T-cell (primary cell): ENCODE data around the gene HEMK1. TPM values are rescaled to one million over a fixed set of nuclear protein-coding genes. Genes with fewer than 3 reads are reported as not detected.
A peak's percentile ranks its signal among the peaks of the same experiment; 100 is the strongest.

ENCODE experiments used
- ATAC-seq, 4 experiments: fragments of 200-7000 bp in 3 of 4; fragments of 150-1000 bp in 1 of 4; cut with Tn5 transposase; replicated peaks in 1 of 4; 1 replicate in 3 of 4; 2 replicates in 1 of 4; pipeline ENCODE4 v1.10.0; 2021; ENCODE audit warnings: moderate library complexity in 3 of 4, mild to moderate bottlenecking in 2 of 4, moderate number of reproducible peaks in 1 of 4
- CTCF ChIA-PET, 2 donors: fragments of 300-600 bp; sonication (Branson Sonifier 250); formaldehyde crosslinking; loops; one replicate each; lab custom pipeline; 2022; ENCODE audit warnings: antibody characterized with exemption in 2 of 2; lab: Charles Lee
- POLR2A ChIA-PET, 2 donors: fragments of 300-600 bp; sonication (Branson Sonifier 250); formaldehyde crosslinking; loops; one replicate each; lab custom pipeline; 2022; ENCODE audit warnings: antibody characterized with exemption in 2 of 2; lab: Charles Lee
- DNase-seq, 35 experiments: peaks; one replicate each; pipeline versions ENCODE4 v3.0.0 to v3.0.0-alpha.2; 2013 to 2023
- H3K27ac ChIP-seq: one replicate; pipeline ENCODE4 v1.5.1; 2013; ENCODE audit warnings: low read length
- H3K27me3 ChIP-seq, 2 experiments: replicated peaks in 1 of 2; 1 replicate in 1 of 2; 2 replicates in 1 of 2; pipeline versions ENCODE4 v1.6.1 to v1.7.0; 2013; ENCODE audit warnings: low read length in 1 of 2, mixed read lengths in 1 of 2; ENCODE audit not compliant: control insufficient read depth in 2 of 2, insufficient read depth in 2 of 2; ENCODE audit errors: extremely low read depth in 1 of 2
- H3K36me3 ChIP-seq, 2 donors: 1 replicate in 1 of 2; 2 replicates in 1 of 2; pipeline versions ENCODE4 v1.6.1 to v1.7.0; 2013; ENCODE audit warnings: low read length in 1 of 2; ENCODE audit not compliant: control insufficient read depth in 2 of 2, insufficient read depth in 1 of 2; ENCODE audit errors: extremely low read depth in 1 of 2
- H3K4me1 ChIP-seq, 2 experiments: 1 replicate in 1 of 2; 2 replicates in 1 of 2; pipeline versions ENCODE4 v1.6.1 to v1.7.0; 2013; ENCODE audit warnings: low read length in 2 of 2, mixed read lengths in 1 of 2; ENCODE audit not compliant: insufficient read depth in 2 of 2, control insufficient read depth in 1 of 2; ENCODE audit errors: extremely low read depth in 1 of 2
- H3K4me3 ChIP-seq, 2 donors: 1 replicate in 1 of 2; 2 replicates in 1 of 2; pipeline versions ENCODE4 v1.5.1 to v1.7.0; 2013; ENCODE audit warnings: mild to moderate bottlenecking in 2 of 2, low read length in 1 of 2, moderate library complexity in 1 of 2; ENCODE audit not compliant: control insufficient read depth in 1 of 2; ENCODE audit errors: extremely low read depth in 1 of 2
- H3K9me3 ChIP-seq: 2 replicates; pipeline ENCODE4 v1.7.0; 2013
- H3K27ac Mint-ChIP-seq, 2 donors: one replicate each; pipeline ENCODE4 v1.8.0; 2020 to 2021; ENCODE audit warnings: mild to moderate bottlenecking in 2 of 2, mixed read lengths in 2 of 2
- H3K27me3 Mint-ChIP-seq, 2 donors: one replicate each; pipeline ENCODE4 v1.8.0; 2021 to 2022; ENCODE audit warnings: mixed read lengths in 2 of 2
- H3K36me3 Mint-ChIP-seq: one replicate; pipeline ENCODE4 v1.8.0; 2021; ENCODE audit warnings: mixed read lengths
- H3K4me1 Mint-ChIP-seq, 3 donors: one replicate each; pipeline ENCODE4 v1.8.0; 2020 to 2022; ENCODE audit warnings: mixed read lengths in 3 of 3, mild to moderate bottlenecking in 1 of 3
- H3K4me3 Mint-ChIP-seq, 3 donors: one replicate each; pipeline ENCODE4 v1.8.0; 2020 to 2022; ENCODE audit warnings: mild to moderate bottlenecking in 3 of 3, mixed read lengths in 3 of 3, moderate library complexity in 3 of 3
- H3K9me3 Mint-ChIP-seq, 3 donors: one replicate each; pipeline ENCODE4 v1.8.0; 2020 to 2022; ENCODE audit warnings: mixed read lengths in 3 of 3
- WGBS: methylation state at CpG from one replicate; pipeline ENCODE4 v1.1.5; 2013; ENCODE audit warnings: missing lambda C conversion rate; ENCODE audit not compliant: insufficient coverage; 5-methylcytosine and 5-hydroxymethylcytosine counted together
- total RNA-seq, 35 experiments: library from RNA in 6 of 35; stranded (reverse) in 6 of 35; fragments of 120-200 nt in 1 of 35; gene quantifications; one replicate each; pipeline versions ENCODE4 v1.2.1 to v1.2.4 and lab custom pipeline; 2013 to 2026

Gene HEMK1
- total RNA-seq, 5 donors from 2014 or later (not counting 1 experiment from before 2014, with no cell fraction given) = 35.5 to 66.6 (median 42.0) TPM

GRCh38 chr3:50610992-50611463, 41.7 kb downstream of the HEMK1 start:
- H3K27me3 Mint-ChIP-seq = no peaks in the 10 kb centered on the region
- ChIA-PET POLR2A (interaction anchor here in 1 of 2 donors (0.6 to 1.2 kb wide), 4 partner anchors 41 to 797 kb away, joined by 3 read pairs; partner anchors contain the start of gene HEMK1), CTCF (interaction anchor here (0.8 to 7.8 kb wide), 15 partner anchors 13 to 273 kb away, joined by 3 to 139 read pairs (median 7); partner anchors contain the start of genes C3orf18 (in 2 of the 2), HEMK1 (in 2 of the 2), CYB561D2 (in 1 of the 2) and NPRL2 (in 1 of the 2))
- no peak for DNase-seq
- H3K4me3 Mint-ChIP-seq = peak overlapping the region; percentile 80 to 96 (median 93)
- H3K36me3 Mint-ChIP-seq = peaks cover 51% of the 10 kb centered on the region
- ATAC-seq = no peak
- Histone ChIP-seq H3K4me3 (peak overlapping the region; percentile 82 to 93), H3K27ac (peak overlapping the region; percentile 58), H3K4me1 (peaks cover 46 to 90% of the 10 kb centered on the region in 2 experiments), H3K9me3 (no peaks in the 10 kb centered on the region), H3K36me3 (peaks cover 3 to 45% of the 10 kb centered on the region in 2 donors), H3K27me3 (no peaks in the 10 kb centered on the region)
- WGBS = 2% methylated on average over 4 of the region's 10 CpGs
- H3K4me1 Mint-ChIP-seq = peaks cover 73 to 79% (median 76%) of the 10 kb centered on the region in 3 donors
- H3K9me3 Mint-ChIP-seq = no peaks in the 10 kb centered on the region
- peak overlapping the region; percentile 99 to 100 for H3K27ac Mint-ChIP-seq

- peak within 1 kb of the TSS; percentile 82 to 93 for H3K4me3 ChIP-seq
- DNase-seq (peak; percentile 76 to 93 (median 86)), ATAC-seq (peak; percentile 67 to 75 (median 70))
- peak within 1 kb of the TSS; percentile 65 for H3K27ac ChIP-seq
- no peaks in the 10 kb centered on the region for H3K27me3 ChIP-seq
- H3K4me3 Mint-ChIP-seq = peak within 1 kb of the TSS; percentile 80 to 96 (median 93)
- H3K4me1 ChIP-seq = peaks cover 45 to 90% of the 10 kb centered on the region in 2 experiments
- peaks cover 72 to 79% (median 76%) of the 10 kb centered on the region in 3 donors for H3K4me1 Mint-ChIP-seq
- ChIA-PET POLR2A (interaction anchor here in 1 of 2 donors (0.6 to 1.2 kb wide), 3 partner anchors 41 to 796 kb away, joined by 3 read pairs; no protein-coding TSS in a partner anchor), CTCF (interaction anchor here (0.5 to 7.8 kb wide), 19 partner anchors 10 to 1829 kb away, joined by 3 to 139 read pairs (median 4); partner anchors contain the start of genes C3orf18 (in 2 of the 2), HEMK1 (in 2 of the 2), CYB561D2 (in 1 of the 2) and MANF (in 1 of the 2))
- WGBS = under 1% methylated on average over 72 of the region's 75 CpGs
- peaks cover 46% of the 10 kb centered on the region for H3K36me3 Mint-ChIP-seq
- H3K36me3 ChIP-seq = peaks cover 3 to 39% of the 10 kb centered on the region in 2 donors
- H3K9me3 Mint-ChIP-seq = no peaks in the 10 kb centered on the region
- no peaks in the 10 kb centered on the region for H3K27me3 Mint-ChIP-seq
- H3K27ac Mint-ChIP-seq = peak within 1 kb of the TSS; percentile 99 to 100
- H3K9me3 ChIP-seq = no peaks in the 10 kb centered on the region
Observed at GRCh38 chr3:50611464-50612233, 42.3 kb downstream of the HEMK1 start, which contains the start of gene CISH. Gene CISH (minus strand): TSS chr3:50611774. CDS start chr3:50611650, 124 bp downstream.

GRCh38 chr3:50612234-50612882, 43.0 kb downstream of the HEMK1 start:
- Histone ChIP-seq H3K36me3 (peaks cover 0 to 32% of the 10 kb centered on the region in 2 donors), H3K4me1 (peaks cover 38 to 87% of the 10 kb centered on the region in 2 experiments), H3K4me3 (peak overlapping the region; percentile 82 to 93), H3K27ac (peak overlapping the region; percentile 65), H3K27me3 (no peaks in the 10 kb centered on the region), H3K9me3 (no peaks in the 10 kb centered on the region)
- DNase-seq (peak in 2 of 35 experiments; percentile 25 to 49), ATAC-seq (no peak)
- peaks cover 65 to 73% (median 69%) of the 10 kb centered on the region in 3 donors for H3K4me1 Mint-ChIP-seq
- peak overlapping the region; percentile 80 to 96 (median 93) for H3K4me3 Mint-ChIP-seq
- ChIA-PET CTCF (interaction anchor here (0.5 to 7.8 kb wide), 22 partner anchors 10 to 775 kb away, joined by 3 to 139 read pairs (median 4); partner anchors contain the start of genes C3orf18 (in 2 of the 2), HEMK1 (in 2 of the 2), CYB561D2 (in 1 of the 2) and MANF (in 1 of the 2)), POLR2A (interaction anchor here (1.1 to 1.2 kb wide), 2 partner anchors 34 to 42 kb away, joined by 3 to 4 read pairs; no protein-coding TSS in a partner anchor)
- peaks cover 40% of the 10 kb centered on the region for H3K36me3 Mint-ChIP-seq
- peak overlapping the region; percentile 99 to 100 for H3K27ac Mint-ChIP-seq
- H3K9me3 Mint-ChIP-seq = no peaks in the 10 kb centered on the region
- WGBS = 1% methylated on average over 24 of the region's 29 CpGs
- no peaks in the 10 kb centered on the region for H3K27me3 Mint-ChIP-seq

GRCh38 chr3:50612970-50613846, 43.9 kb downstream of the HEMK1 start:
- H3K27ac ChIP-seq = peak overlapping the region; percentile 65
- peak overlapping the region in 1 of 2 donors; percentile 93 for H3K4me3 ChIP-seq
- Mint-ChIP-seq H3K4me1 (peaks cover 61 to 70% (median 65%) of the 10 kb centered on the region in 3 donors), H3K4me3 (peak overlapping the region; percentile 80 to 96 (median 93)), H3K27me3 (no peaks in the 10 kb centered on the region), H3K36me3 (peaks cover 31% of the 10 kb centered on the region), H3K9me3 (no peaks in the 10 kb centered on the region), H3K27ac (peak overlapping the region; percentile 99 to 100)
- ATAC-seq = no peak
- DNase-seq = peak in 3 of 35 experiments; percentile 17 to 52 (median 17)
- WGBS = 44% methylated on average over 4 of the region's 6 CpGs
- peaks cover 37 to 87% of the 10 kb centered on the region in 2 experiments for H3K4me1 ChIP-seq
- CTCF ChIA-PET = interaction anchor here (0.5 to 7.8 kb wide), 18 partner anchors 11 to 772 kb away, joined by 3 to 139 read pairs (median 5); partner anchors contain the start of genes C3orf18 (in 2 of the 2), HEMK1 (in 2 of the 2) and MANF (in 1 of the 2)
- POLR2A ChIA-PET = interaction anchor here (1.0 to 1.1 kb wide), 2 partner anchors 35 to 41 kb away, joined by 4 to 5 read pairs; no protein-coding TSS in a partner anchor
- H3K9me3 ChIP-seq = no peaks in the 10 kb centered on the region
- H3K36me3 ChIP-seq = peaks cover 0 to 23% of the 10 kb centered on the region in 2 donors
- no peaks in the 10 kb centered on the region for H3K27me3 ChIP-seq

GRCh38 chr3:50615190-50615589, 45.9 kb downstream of the HEMK1 start:
- Mint-ChIP-seq H3K36me3 (peaks cover 12% of the 10 kb centered on the region), H3K9me3 (no peaks in the 10 kb centered on the region), H3K4me3 (peak overlapping the region in 2 of 3 donors; percentile 6 to 99), H3K27me3 (no peaks in the 10 kb centered on the region), H3K4me1 (peaks cover 60 to 71% (median 66%) of the 10 kb centered on the region in 3 donors), H3K27ac (no peak overlapping the region)
- ATAC-seq (no peak), DNase-seq (no peak)
- 73% methylated on average over 1 of the region's 1 CpG for WGBS
- H3K36me3 ChIP-seq = peaks cover 0 to 5% of the 10 kb centered on the region in 2 donors
- H3K4me1 ChIP-seq = peaks cover 40 to 87% of the 10 kb centered on the region in 2 experiments
- no peak overlapping the region for H3K4me3 ChIP-seq
- no peaks in the 10 kb centered on the region for H3K27me3 ChIP-seq
- H3K27ac ChIP-seq = no peak overlapping the region
- no peaks in the 10 kb centered on the region for H3K9me3 ChIP-seq
- ChIA-PET CTCF (interaction anchor here (0.5 to 7.8 kb wide), 16 partner anchors 11 to 885 kb away, joined by 3 to 139 read pairs (median 6); partner anchors contain the start of genes HEMK1 (in 2 of the 2), C3orf18 (in 1 of the 2), DCAF1 (in 1 of the 2) and MANF (in 1 of the 2)), POLR2A (no interaction called here)
